DND-41 (cell line): Measurements from ENCODE around the gene NENF.

Source experiments
- CTCF ChIP-seq: IDR thresholded peaks from 2 replicates; pipeline ENCODE4 v1.5.1; 2012; ENCODE audit warnings: borderline replicate concordance, low read length, moderate library complexity, mild to moderate bottlenecking; ENCODE audit not compliant: poor library complexity, severe bottlenecking; ENCODE audit errors: extremely low read depth
- EZH2 ChIP-seq: IDR thresholded peaks from 3 replicates; pipeline ENCODE4 v1.6.1; 2012; ENCODE audit warnings: borderline replicate concordance, low read depth, mild to moderate bottlenecking, moderate library complexity, low read length, inconsistent platforms; ENCODE audit not compliant: severe bottlenecking

DNA sequence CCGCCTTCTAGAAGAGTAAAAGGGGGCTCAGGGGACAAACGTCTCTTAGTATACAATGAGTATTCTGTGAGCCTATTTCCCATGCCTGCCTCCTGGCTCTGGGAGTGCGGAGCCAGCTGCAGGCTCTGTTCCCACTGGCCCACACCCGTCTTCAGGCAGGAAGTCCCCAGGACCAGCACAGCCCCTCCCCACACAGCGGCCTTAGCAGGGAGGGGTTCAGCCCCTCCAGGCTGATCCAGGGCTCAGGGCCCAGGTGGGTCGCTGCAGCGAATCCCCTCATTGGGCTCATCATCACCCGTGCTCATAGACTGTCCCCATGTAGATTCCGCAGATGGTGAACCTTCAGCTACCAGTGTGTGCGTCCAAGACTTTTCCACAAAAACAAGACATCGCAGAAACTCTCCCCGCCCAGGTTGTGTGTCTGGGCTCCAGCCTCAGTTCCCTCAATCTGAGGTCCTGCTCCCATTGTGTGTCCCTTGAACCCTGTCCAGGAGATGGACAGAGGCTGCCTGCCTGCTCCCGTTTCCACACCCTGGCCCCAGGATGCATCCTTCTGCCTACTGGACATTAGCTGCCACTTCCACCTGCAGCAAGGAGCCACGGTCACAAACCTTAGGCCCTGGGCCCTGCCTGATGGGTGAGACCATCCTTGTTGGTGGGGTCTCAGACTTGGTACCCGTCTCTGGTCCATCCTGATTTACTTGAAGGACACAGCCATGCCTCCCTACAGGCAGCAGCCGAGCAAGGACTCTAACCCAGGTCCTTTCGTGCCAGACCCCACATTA, 39.4 kb downstream of the NENF start:
- TF ChIP-seq CTCF = no peak
- TF ChIP-seq EZH2 = no peak
